Neural progenitor cell (in vitro differentiated cells): Measurements from ENCODE around the gene APLP2. TPM values are rescaled to one million over a fixed set of nuclear protein-coding genes. Genes with fewer than 3 reads are reported as not detected.

Experiments
- DNase-seq: peaks from one replicate; pipeline ENCODE4 v3.0.0-alpha.2; 2016; ENCODE audit warnings: low spot score
- H2AFZ ChIP-seq: fragments of 200-600 bp; sonication (generic); replicated peaks from 2 replicates; pipeline ENCODE4 v1.6.1; 2016; ENCODE audit warnings: antibody characterized with exemption
- H3F3A ChIP-seq: fragments of 200-600 bp; sonication (generic); 2 replicates; pipeline ENCODE4 v1.6.1; 2016; ENCODE audit warnings: antibody characterized with exemption, low read depth
- H3K27ac ChIP-seq: fragments of 200-600 bp; sonication (generic); 2 replicates; pipeline ENCODE4 v1.5.1; 2016; ENCODE audit warnings: mild to moderate bottlenecking
- H3K27me3 ChIP-seq: fragments of 200-600 bp; sonication (generic); 2 replicates; pipeline ENCODE4 v1.6.1; 2016; ENCODE audit warnings: mild to moderate bottlenecking, moderate library complexity
- H3K36me3 ChIP-seq: fragments of 200-600 bp; sonication (generic); 2 replicates; pipeline ENCODE4 v1.5.1; 2016
- H3K4me1 ChIP-seq: fragments of 200-600 bp; sonication (generic); 2 replicates; pipeline ENCODE4 v1.6.1; 2016; ENCODE audit warnings: mixed run types
- H3K4me2 ChIP-seq: fragments of 200-600 bp; sonication (generic); 2 replicates; pipeline ENCODE4 v1.6.1; 2016
- H3K4me3 ChIP-seq: fragments of 200-600 bp; sonication (generic); 2 replicates; pipeline ENCODE4 v1.5.1; 2016
- H3K79me2 ChIP-seq: fragments of 200-600 bp; sonication (generic); 2 replicates; pipeline ENCODE4 v1.6.1; 2016; ENCODE audit warnings: low read depth
- H3K9ac ChIP-seq: fragments of 200-600 bp; sonication (generic); 2 replicates; pipeline ENCODE4 v1.6.1; 2016
- H3K9me3 ChIP-seq: fragments of 200-600 bp; sonication (generic); 2 replicates; pipeline ENCODE4 v1.5.1; 2016; ENCODE audit warnings: low read depth
- H4K20me1 ChIP-seq: fragments of 200-600 bp; sonication (generic); 2 replicates; pipeline ENCODE4 v1.6.1; 2016; ENCODE audit warnings: low read depth
- H3K27ac Mint-ChIP-seq: 3 replicates; pipeline ENCODE4 v1.8.0; 2021; ENCODE audit warnings: mixed read lengths
- H3K27me3 Mint-ChIP-seq: 2 replicates; pipeline ENCODE4 v1.8.0; 2022; ENCODE audit warnings: low read depth, mild to moderate bottlenecking, inconsistent platforms, moderate library complexity, mixed read lengths; ENCODE audit not compliant: insufficient read depth
- H3K36me3 Mint-ChIP-seq: 3 replicates; pipeline ENCODE4 v1.8.0; 2021; ENCODE audit warnings: mixed read lengths
- H3K4me1 Mint-ChIP-seq: 3 replicates; pipeline ENCODE4 v1.8.0; 2021; ENCODE audit warnings: mixed read lengths
- H3K4me3 Mint-ChIP-seq: 3 replicates; pipeline ENCODE4 v1.8.0; 2021; ENCODE audit warnings: mild to moderate bottlenecking, moderate library complexity, mixed read lengths
- H3K9me3 Mint-ChIP-seq: 3 replicates; pipeline ENCODE4 v1.8.0; 2020; ENCODE audit warnings: mixed read lengths
- CTCF ChIP-seq: fragments of 200-600 bp; sonication (generic); IDR thresholded peaks from 2 replicates; pipeline ENCODE4 v1.5.1; 2017; ENCODE audit warnings: antibody characterized with exemption, mild to moderate bottlenecking
- EZH2 ChIP-seq: fragments of 200-600 bp; sonication (generic); IDR thresholded peaks from 2 replicates; pipeline ENCODE4 v1.6.1; 2017; ENCODE audit warnings: antibody characterized with exemption, mild to moderate bottlenecking, moderate library complexity
- EZH2phosphoT487 ChIP-seq: fragments of 200-600 bp; sonication (generic); IDR thresholded peaks from 2 replicates; pipeline ENCODE4 v1.6.1; 2017; ENCODE audit warnings: antibody characterized with exemption
- total RNA-seq: library from RNA; depleted of rRNA; stranded (reverse); fragments of >200 nt; gene quantifications from 2 replicates; pipeline ENCODE4 v1.2.3, GENCODE V29; 2015; ENCODE audit warnings: low replicate concordance

Gene APLP2
- total RNA-seq, 1 donor from 2014 or later, result 455 TPM

- no peak overlapping the region for H3K9ac ChIP-seq
- Mint-ChIP-seq H3K9me3 (no peaks in the 10 kb centered on the region), H3K36me3 (peaks cover 3% of the 10 kb centered on the region), H3K27me3 (peaks cover 29% of the 10 kb centered on the region), H3K4me1 (peaks cover 8% of the 10 kb centered on the region), H3K4me3 (no peak overlapping the region), H3K27ac (no peak overlapping the region)
- peaks cover 9% of the 10 kb centered on the region for H3F3A ChIP-seq
- H3K27ac ChIP-seq, result no peak overlapping the region
- no peaks in the 10 kb centered on the region for H4K20me1 ChIP-seq
- peaks cover 48% of the 10 kb centered on the region for H3K27me3 ChIP-seq
- H3K4me3 ChIP-seq, result no peak overlapping the region
- no peak overlapping the region for H3K4me2 ChIP-seq
- no peaks in the 10 kb centered on the region for H3K79me2 ChIP-seq
- DNase-seq, result no peak
- no peak for TF ChIP-seq EZH2phosphoT487
- TF ChIP-seq EZH2, result no peak
- no peak for TF ChIP-seq CTCF
- no peaks in the 10 kb centered on the region for H3K9me3 ChIP-seq
- H3K4me1 ChIP-seq, result peaks cover 11% of the 10 kb centered on the region
- H3K36me3 ChIP-seq, result no peaks in the 10 kb centered on the region
- no peak overlapping the region for H2AFZ ChIP-seq
Observed at GRCh38 chr11:130156108-130157022, 86.7 kb downstream of the APLP2 start.

GRCh38 chr11:130157101-130157500 lies 87.4 kb downstream of the APLP2 start:
- Histone ChIP-seq H3K4me2 (no peak overlapping the region), H3F3A (peaks cover 9% of the 10 kb centered on the region), H3K27me3 (peaks cover 55% of the 10 kb centered on the region), H3K36me3 (no peaks in the 10 kb centered on the region), H3K79me2 (no peaks in the 10 kb centered on the region), H3K4me1 (peaks cover 14% of the 10 kb centered on the region), H3K9me3 (no peaks in the 10 kb centered on the region), H3K27ac (no peak overlapping the region), H3K4me3 (no peak overlapping the region), H3K9ac (no peak overlapping the region), H2AFZ (no peak overlapping the region), H4K20me1 (no peaks in the 10 kb centered on the region)
- TF ChIP-seq CTCF (no peak), EZH2 (no peak), EZH2phosphoT487 (no peak)
- Mint-ChIP-seq H3K27ac (no peak overlapping the region), H3K9me3 (no peaks in the 10 kb centered on the region), H3K4me1 (peaks cover 10% of the 10 kb centered on the region), H3K27me3 (peaks cover 33% of the 10 kb centered on the region), H3K36me3 (peaks cover 1% of the 10 kb centered on the region), H3K4me3 (no peak overlapping the region)
- no peak for DNase-seq

- peaks cover 36% of the 10 kb centered on the region for H3K27me3 Mint-ChIP-seq
- Histone ChIP-seq H4K20me1 (no peaks in the 10 kb centered on the region), H3K36me3 (no peaks in the 10 kb centered on the region), H3K79me2 (no peaks in the 10 kb centered on the region), H3K4me1 (peaks cover 14% of the 10 kb centered on the region), H3K27ac (no peak overlapping the region), H3K27me3 (peaks cover 63% of the 10 kb centered on the region), H3F3A (peaks cover 9% of the 10 kb centered on the region), H3K9me3 (no peaks in the 10 kb centered on the region), H3K9ac (no peak overlapping the region), H2AFZ (no peak overlapping the region), H3K4me2 (no peak overlapping the region), H3K4me3 (no peak overlapping the region)
- no peaks in the 10 kb centered on the region for H3K36me3 Mint-ChIP-seq
- no peak for DNase-seq
- H3K4me3 Mint-ChIP-seq, result no peak overlapping the region
- H3K9me3 Mint-ChIP-seq, result no peaks in the 10 kb centered on the region
- no peak overlapping the region for H3K27ac Mint-ChIP-seq
- no peak for TF ChIP-seq CTCF
- TF ChIP-seq EZH2phosphoT487, result no peak
- no peak for TF ChIP-seq EZH2
- H3K4me1 Mint-ChIP-seq, result peaks cover 10% of the 10 kb centered on the region
Observed at GRCh38 chr11:130157840-130158239, 88.1 kb downstream of the APLP2 start.
